GM10847 (cell line): ENCODE results near the gene PTK6.

Experiments used
- POLR2A ChIP-seq: IDR thresholded peaks from 2 replicates; pipeline ENCODE4 v1.6.1; 2011; ENCODE audit not compliant: insufficient read length; ENCODE audit errors: extremely low read depth

Gene PTK6

GRCh38 chr20:63518946-63519667 lies 18.1 kb downstream of the PTK6 start:
- TF ChIP-seq POLR2A = no peak

- TF ChIP-seq POLR2A = no peak
Observed at GRCh38 chr20:63518351-63518861, 18.8 kb downstream of the PTK6 start.

GRCh38 chr20:63517376-63518309 lies 19.5 kb downstream of the PTK6 start:
- no peak for TF ChIP-seq POLR2A

GRCh38 chr20:63513207-63513606 lies 24.0 kb downstream of the PTK6 start:
- TF ChIP-seq POLR2A = no peak

GRCh38 chr20:63509088-63509564 lies 28.1 kb downstream of the PTK6 start:
- TF ChIP-seq POLR2A = no peak

GRCh38 chr20:63508072-63508768 lies 29.0 kb downstream of the PTK6 start:
- TF ChIP-seq POLR2A = no peak

- TF ChIP-seq POLR2A = no peak
Observed at GRCh38 chr20:63507083-63507743, 30.0 kb downstream of the PTK6 start.

GRCh38 chr20:63505723-63506122 lies 31.5 kb downstream of the PTK6 start:
- no peak for TF ChIP-seq POLR2A

- no peak for TF ChIP-seq POLR2A
Observed at GRCh38 chr20:63505281-63505680, 31.9 kb downstream of the PTK6 start.

- TF ChIP-seq POLR2A = no peak
Observed at GRCh38 chr20:63504642-63505041, 32.5 kb downstream of the PTK6 start.

GRCh38 chr20:63503524-63503923 lies 33.7 kb downstream of the PTK6 start:
- TF ChIP-seq POLR2A = no peak

- no peak for TF ChIP-seq POLR2A
Observed at GRCh38 chr20:63502671-63503172, 34.5 kb downstream of the PTK6 start.

GRCh38 chr20:63501818-63502670 lies 35.1 kb downstream of the PTK6 start:
- no peak for TF ChIP-seq POLR2A
